Testis (tissue), 2 donors: ENCODE measurements around the gene C1orf21.

Experiments used
- CTCF ChIP-seq, 3 experiments: fragments of 450-650 bp in 2 of 3; fragments of 200-600 bp in 1 of 3; sonication (generic) in 1 of 3; IDR thresholded peaks; one replicate each; pipeline ENCODE4 v1.5.1; 2016 to 2019; ENCODE audit warnings: antibody characterized with exemption in 3 of 3, mild to moderate bottlenecking in 2 of 3, moderate library complexity in 1 of 3
- POLR2A ChIP-seq: fragments of 450-650 bp; IDR thresholded peaks from one replicate; pipeline ENCODE4 v1.6.1; 2017; ENCODE audit warnings: antibody characterized with exemption, mild to moderate bottlenecking, moderate library complexity

GRCh38 chr1:184514447-184514846, 127.6 kb downstream of the C1orf21 start:
- TF ChIP-seq CTCF (IDR thresholded peaks at IDR 0.05) (no peak), POLR2A (no peak)
